Raji (cell line): ENCODE results near the gene PIGC.
A peak's percentile ranks its signal among the peaks of the same experiment; 100 is the strongest.

Experiments
- POLR2A ChIP-seq: IDR thresholded peaks from 2 replicates; pipeline ENCODE4 v1.6.1; 2011; ENCODE audit warnings: low read depth, low read length, control low read depth; ENCODE audit not compliant: insufficient read depth

The PIGC gene

GRCh38 chr1:172443666-172444453 is at the start of gene PIGC:
TSS of gene PIGC (minus strand) at chr1:172444069. CDS start at chr1:172442622, 1,447 bp downstream.
- peak; percentile 71 for TF ChIP-seq POLR2A

DNA sequence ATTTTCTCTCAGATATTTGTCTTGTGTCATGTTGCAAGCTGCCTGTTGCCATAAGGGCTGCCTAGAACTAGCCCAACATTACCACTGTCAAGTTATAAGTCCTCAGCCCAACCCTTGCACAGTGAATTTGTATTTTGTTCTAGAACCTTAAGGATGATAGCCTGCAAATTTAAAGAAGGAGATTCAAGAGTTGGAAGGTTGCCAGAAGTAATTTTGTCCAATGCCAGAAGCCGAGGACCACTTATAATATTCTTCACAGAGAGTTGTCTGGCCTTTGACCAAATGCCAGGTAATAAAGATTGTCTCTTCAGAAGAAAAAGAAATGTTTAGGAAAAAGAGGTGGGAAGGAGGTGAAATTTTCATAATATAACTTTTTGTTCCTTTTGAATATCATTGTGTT is 48.6 kb upstream of the PIGC start:
- TF ChIP-seq POLR2A, result no peak

DNA sequence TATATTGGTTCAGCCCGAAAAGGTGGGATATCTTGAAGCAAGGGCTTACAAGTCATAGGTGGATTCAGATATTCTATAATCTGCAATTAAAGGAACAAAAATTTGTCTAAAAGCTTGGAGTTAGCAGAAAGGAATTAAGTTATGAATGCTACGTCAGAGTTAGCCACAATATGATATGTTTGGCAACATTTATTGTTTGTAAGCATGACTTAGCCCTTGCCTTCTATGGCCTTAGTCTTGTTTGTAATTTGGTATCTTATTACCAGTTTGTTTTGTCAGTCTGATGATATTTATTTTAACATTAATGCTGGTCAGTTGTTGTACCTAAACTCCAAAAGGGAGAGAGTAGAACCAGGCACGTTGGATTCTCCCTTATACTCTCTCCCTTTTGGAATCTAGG is 46.0 kb upstream of the PIGC start:
- no peak for TF ChIP-seq POLR2A

GRCh38 chr1:172488393-172488792 is 44.5 kb upstream of the PIGC start:
- TF ChIP-seq POLR2A, result no peak

DNA sequence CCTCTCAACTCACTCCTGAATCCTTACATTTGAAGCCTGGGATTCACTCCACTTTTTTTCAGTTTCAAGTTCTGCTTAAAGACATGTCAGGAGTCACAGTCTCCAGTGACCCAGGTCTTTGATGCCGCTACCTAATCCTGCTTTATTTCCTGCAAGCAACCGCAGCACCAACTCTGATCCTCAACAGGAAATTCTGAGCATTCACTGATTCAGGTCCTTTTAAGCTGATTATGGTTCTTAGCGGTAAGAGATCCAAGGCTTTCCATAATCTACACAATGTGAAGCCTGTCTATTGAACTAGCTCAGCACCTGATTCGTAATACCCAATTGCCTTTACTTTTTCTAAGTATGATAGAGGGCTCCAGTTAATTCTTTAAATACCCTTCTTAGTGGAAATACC is 43.7 kb upstream of the PIGC start:
- TF ChIP-seq POLR2A, result no peak

- TF ChIP-seq POLR2A, result no peak
Observed at GRCh38 chr1:172486805-172487454, 43.1 kb upstream of the PIGC start.

DNA sequence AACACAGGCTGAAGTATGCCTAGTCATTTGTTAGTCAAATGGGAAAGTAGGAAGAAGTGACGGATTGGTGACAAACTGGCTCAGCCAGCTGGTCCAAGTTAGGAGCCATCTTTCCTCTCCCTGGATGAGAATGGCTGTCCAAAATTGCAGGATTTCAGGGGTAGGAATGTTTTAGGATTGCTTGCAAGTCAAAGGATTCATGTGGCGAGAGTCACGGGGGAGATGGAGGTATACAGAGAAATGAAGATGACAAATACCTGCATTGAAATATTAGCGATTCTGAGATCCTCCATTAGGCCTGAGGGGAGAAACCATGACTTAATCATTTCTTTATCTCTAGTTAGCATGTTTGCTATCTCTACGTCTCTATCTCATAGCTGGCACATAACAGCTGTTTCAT is 41.8 kb upstream of the PIGC start:
- no peak for TF ChIP-seq POLR2A

- TF ChIP-seq POLR2A, result no peak
Observed at GRCh38 chr1:172484252-172484651, 40.4 kb upstream of the PIGC start.

GRCh38 chr1:172483448-172483847 is 39.6 kb upstream of the PIGC start:
- no peak for TF ChIP-seq POLR2A

GRCh38 chr1:172482044-172482443 is 38.2 kb upstream of the PIGC start:
- TF ChIP-seq POLR2A, result no peak

DNA sequence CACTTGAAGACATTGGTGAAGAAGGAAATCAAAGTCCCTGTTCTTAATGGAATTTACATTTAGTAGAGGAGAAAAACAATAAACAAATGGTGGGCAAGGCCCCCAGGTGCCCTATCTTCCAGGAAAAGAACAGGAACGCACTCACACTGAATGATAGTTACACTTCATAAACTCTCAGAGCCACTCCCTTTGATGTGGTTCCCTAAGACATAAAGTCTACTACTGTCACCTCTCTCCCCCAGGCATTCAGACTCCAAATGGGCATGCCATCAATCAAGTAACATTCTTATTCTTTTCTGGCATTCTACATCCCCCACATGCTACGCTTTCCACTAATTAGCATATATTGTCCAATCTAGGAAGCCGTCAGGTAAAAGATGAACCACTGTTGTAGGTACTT is 36.6 kb upstream of the PIGC start:
- no peak for TF ChIP-seq POLR2A

DNA sequence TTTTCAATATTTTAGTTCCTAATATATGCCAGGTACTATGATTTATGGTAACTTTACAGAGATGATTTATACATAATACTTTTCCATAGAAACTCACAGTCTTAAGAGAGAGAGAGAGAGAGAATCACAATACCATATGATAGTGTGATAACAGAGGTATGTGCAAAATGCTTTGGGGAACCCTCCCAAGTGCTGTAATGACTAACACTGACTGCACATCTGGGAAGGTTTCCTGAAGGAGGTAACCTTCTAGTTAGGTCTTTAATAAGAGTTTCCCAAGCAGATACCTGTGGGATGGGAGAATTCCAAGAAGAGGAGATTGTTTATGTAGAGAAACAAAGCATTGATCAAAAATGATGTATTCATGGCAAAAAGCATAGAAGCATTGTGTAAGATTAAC is 34.6 kb upstream of the PIGC start:
- no peak for TF ChIP-seq POLR2A

GRCh38 chr1:172477741-172478140 is 33.9 kb upstream of the PIGC start:
- no peak for TF ChIP-seq POLR2A

GRCh38 chr1:172477216-172477615 is 33.3 kb upstream of the PIGC start:
- TF ChIP-seq POLR2A, result no peak

- no peak for TF ChIP-seq POLR2A
Observed at GRCh38 chr1:172476218-172476811, 32.4 kb upstream of the PIGC start.

GRCh38 chr1:172473842-172474241 is 30.0 kb upstream of the PIGC start:
- no peak for TF ChIP-seq POLR2A

GRCh38 chr1:172473302-172473701 is 29.4 kb upstream of the PIGC start:
- no peak for TF ChIP-seq POLR2A

DNA sequence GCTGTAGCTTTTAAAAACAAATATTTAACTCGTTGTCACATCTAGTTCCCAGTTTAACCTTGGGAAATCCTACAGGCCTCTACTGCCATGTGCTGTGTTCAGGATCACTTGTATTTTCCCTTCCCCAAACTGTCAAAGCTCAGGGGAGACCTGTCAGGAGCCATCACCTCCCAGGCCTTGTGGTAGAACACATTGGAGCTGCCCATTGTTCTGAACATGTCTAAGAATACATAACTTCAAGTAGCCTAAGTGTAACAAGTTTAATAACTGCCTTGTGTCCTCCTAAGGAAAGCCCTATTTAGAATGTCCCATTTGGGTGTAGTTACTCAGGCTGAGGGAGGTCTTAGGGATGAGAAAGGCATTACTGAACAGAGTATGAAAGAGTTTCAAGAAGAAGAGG is 28.6 kb upstream of the PIGC start:
- no peak for TF ChIP-seq POLR2A
